HG03457 (cell line): ENCODE measurements around the gene EPS8L2.

Experiments used
- ATAC-seq: cut with Tn5 transposase; IDR thresholded peaks from one replicate; pipeline ENCODE4 v1.9.1; 2021; ENCODE audit warnings: moderate number of reproducible peaks; ENCODE audit not compliant: unreplicated experiment

EPS8L2 gene

GRCh38 chr11:748007-748359 lies 42.0 kb downstream of the EPS8L2 start:
- no peak for ATAC-seq

- no peak for ATAC-seq
These were observed 43.7 kb downstream of the EPS8L2 start for GRCh38 chr11:749731-750130.

GRCh38 chr11:760236-760635 lies 54.2 kb downstream of the EPS8L2 start:
- no peak for ATAC-seq

- no peak for ATAC-seq
These were observed 55.6 kb downstream of the EPS8L2 start for GRCh38 chr11:761526-762108.

- no peak for ATAC-seq
These were observed 56.5 kb downstream of the EPS8L2 start for GRCh38 chr11:762421-763072.

- no peak for ATAC-seq
These were observed 57.0 kb downstream of the EPS8L2 start for GRCh38 chr11:763073-763463.

GRCh38 chr11:763549-764321 lies 57.7 kb downstream of the EPS8L2 start:
- ATAC-seq: no peak

GRCh38 chr11:764322-765024 lies 58.4 kb downstream of the EPS8L2 start:
- no peak for ATAC-seq

- no peak for ATAC-seq
These were observed 59.2 kb downstream of the EPS8L2 start for GRCh38 chr11:765025-765801.

GRCh38 chr11:765802-766091 lies 59.7 kb downstream of the EPS8L2 start:
- ATAC-seq: no peak

- ATAC-seq: no peak
These were observed 60.3 kb downstream of the EPS8L2 start for GRCh38 chr11:766106-766935.

GRCh38 chr11:766936-767210 lies 60.8 kb downstream of the EPS8L2 start:
- no peak for ATAC-seq

- no peak for ATAC-seq
These were observed 61.2 kb downstream of the EPS8L2 start for GRCh38 chr11:767238-767637.

- no peak for ATAC-seq
These were observed 64.0 kb downstream of the EPS8L2 start for GRCh38 chr11:769887-770641.

- ATAC-seq: no peak
These were observed 64.9 kb downstream of the EPS8L2 start for GRCh38 chr11:770642-771616.

- no peak for ATAC-seq
These were observed 65.7 kb downstream of the EPS8L2 start for GRCh38 chr11:771617-772204.

GRCh38 chr11:772429-773390 lies 66.7 kb downstream of the EPS8L2 start:
- no peak for ATAC-seq
